OCI-LY3 (cell line): ENCODE results near the gene NEDD4L.

Source experiments
- H2AFZ ChIP-seq: fragments of 200-600, 300-600 bp; shearing (Covaris generic); 2 replicates; pipeline ENCODE4 v1.6.0; 2014; ENCODE audit warnings: antibody characterized with exemption, low read depth, low read length
- H3K27ac ChIP-seq: fragments of 200-600, 300-600 bp; sonication (generic); 2 replicates; pipeline ENCODE4 v1.5.1; 2014; ENCODE audit warnings: mild to moderate bottlenecking, low read length, moderate library complexity, mixed read lengths
- H3K27me3 ChIP-seq: fragments of 200-600, 300-600 bp; sonication (generic); 2 replicates; pipeline ENCODE4 v1.6.1; 2014; ENCODE audit warnings: low read depth, low read length, mixed read lengths
- H3K36me3 ChIP-seq: fragments of 200-600, 300-600 bp; sonication (generic); replicated peaks from 2 replicates; pipeline ENCODE3; 2014; ENCODE audit warnings: low read depth, low read length, mixed read lengths
- H3K4me1 ChIP-seq: fragments of 300-600, 200-600 bp; sonication (generic); 2 replicates; pipeline ENCODE4 v1.6.1; 2014; ENCODE audit warnings: low read length, mixed read lengths
- H3K4me2 ChIP-seq: fragments of 200-600, 300-600 bp; sonication (generic); 2 replicates; pipeline ENCODE4 v1.6.1; 2014; ENCODE audit warnings: low read length, mixed read lengths
- H3K4me3 ChIP-seq: fragments of 300-600, 200-600 bp; sonication (generic); 2 replicates; pipeline ENCODE4 v1.5.1; 2014; ENCODE audit warnings: antibody characterized with exemption, mild to moderate bottlenecking, low read length, moderate library complexity
- H3K79me2 ChIP-seq: fragments of 300-600, 200-600 bp; shearing (Covaris generic); 2 replicates; pipeline ENCODE4 v1.6.1; 2014; ENCODE audit warnings: mild to moderate bottlenecking, low read length, mixed read lengths
- H3K9ac ChIP-seq: fragments of 300-600, 200-600 bp; shearing (Covaris generic); 2 replicates; pipeline ENCODE4 v1.6.0; 2014; ENCODE audit warnings: mild to moderate bottlenecking, low read length, moderate library complexity
- H3K9me3 ChIP-seq: fragments of 200-600, 300-600 bp; shearing (Covaris generic); 2 replicates; pipeline ENCODE4 v1.6.1; 2014; ENCODE audit warnings: low read length, mixed read lengths; ENCODE audit not compliant: insufficient read depth
- H4K20me1 ChIP-seq: fragments of 200-600, 300-600 bp; sonication (generic); 2 replicates; pipeline ENCODE4 v1.6.1; 2016; ENCODE audit warnings: low read length, mixed read lengths; ENCODE audit not compliant: insufficient read depth
- CTCF ChIP-seq: fragments of 200-600, 300-600 bp; sonication (generic); IDR thresholded peaks from 2 replicates; pipeline ENCODE4 v1.5.1; 2014; ENCODE audit warnings: antibody characterized with exemption, low read length, low read depth
- EZH2phosphoT487 ChIP-seq: fragments of 200-600 bp; shearing (Covaris generic); IDR thresholded peaks from 2 replicates; pipeline ENCODE4 v1.6.1; 2018; ENCODE audit warnings: antibody characterized with exemption, mixed run types, low read depth

NEDD4L gene

GRCh38 chr18:58038063-58038462 lies 6.0 kb upstream of the NEDD4L start:
- H3K4me2 ChIP-seq = peak overlapping the region; percentile 66

GRCh38 chr18:58041633-58042032 lies 2.4 kb upstream of the NEDD4L start:
- Histone ChIP-seq H3K27me3 (no peaks in the 10 kb centered on the region), H3K4me2 (no peak overlapping the region; the same call in 1 of the 2 replicates), H4K20me1 (peaks cover 9% of the 10 kb centered on the region), H3K9ac (no peak overlapping the region), H3K4me1 (peaks cover 50% of the 10 kb centered on the region), H3K79me2 (peaks cover 23% of the 10 kb centered on the region), H2AFZ (no peak overlapping the region), H3K36me3 (no peaks in the 10 kb centered on the region), H3K4me3 (no peak overlapping the region), H3K9me3 (no peaks in the 10 kb centered on the region), H3K27ac (no peak overlapping the region)
- TF ChIP-seq EZH2phosphoT487 (no peak), CTCF (no peak)

More at GRCh38 chr18:58038063-58038462, 6.0 kb upstream of the NEDD4L start:
- Histone ChIP-seq H3K27ac (peak overlapping the region; percentile 68), H3K79me2 (no peaks in the 10 kb centered on the region), H3K27me3 (0 out of 2 replicates have a peak, but pooled peaks cover 6% of the 10 kb centered on the region), H3K4me3 (peak overlapping the region; percentile 40), H2AFZ (peak overlapping the region; percentile 75), H3K9me3 (no peaks in the 10 kb centered on the region), H3K36me3 (no peaks in the 10 kb centered on the region), H3K9ac (peak overlapping the region; percentile 54), H3K4me1 (peaks cover 40% of the 10 kb centered on the region), H4K20me1 (no peaks in the 10 kb centered on the region)
- no peak for TF ChIP-seq CTCF

- Histone ChIP-seq H4K20me1 (peaks cover 21% of the 10 kb centered on the region), H2AFZ (peak overlapping the region; percentile 31), H3K9me3 (no peaks in the 10 kb centered on the region), H3K36me3 (no peaks in the 10 kb centered on the region), H3K27ac (no peak overlapping the region), H3K4me1 (peaks cover 42% of the 10 kb centered on the region), H3K79me2 (peaks cover 36% of the 10 kb centered on the region), H3K27me3 (no peaks in the 10 kb centered on the region), H3K4me3 (peak overlapping the region; percentile 82), H3K4me2 (peak overlapping the region; percentile 82), H3K9ac (peak overlapping the region; percentile 73)
- TF ChIP-seq EZH2phosphoT487 (no peak), CTCF (no peak)
Measured at GRCh38 chr18:58042826-58043490, 1.1 kb upstream of the NEDD4L start.

DNA sequence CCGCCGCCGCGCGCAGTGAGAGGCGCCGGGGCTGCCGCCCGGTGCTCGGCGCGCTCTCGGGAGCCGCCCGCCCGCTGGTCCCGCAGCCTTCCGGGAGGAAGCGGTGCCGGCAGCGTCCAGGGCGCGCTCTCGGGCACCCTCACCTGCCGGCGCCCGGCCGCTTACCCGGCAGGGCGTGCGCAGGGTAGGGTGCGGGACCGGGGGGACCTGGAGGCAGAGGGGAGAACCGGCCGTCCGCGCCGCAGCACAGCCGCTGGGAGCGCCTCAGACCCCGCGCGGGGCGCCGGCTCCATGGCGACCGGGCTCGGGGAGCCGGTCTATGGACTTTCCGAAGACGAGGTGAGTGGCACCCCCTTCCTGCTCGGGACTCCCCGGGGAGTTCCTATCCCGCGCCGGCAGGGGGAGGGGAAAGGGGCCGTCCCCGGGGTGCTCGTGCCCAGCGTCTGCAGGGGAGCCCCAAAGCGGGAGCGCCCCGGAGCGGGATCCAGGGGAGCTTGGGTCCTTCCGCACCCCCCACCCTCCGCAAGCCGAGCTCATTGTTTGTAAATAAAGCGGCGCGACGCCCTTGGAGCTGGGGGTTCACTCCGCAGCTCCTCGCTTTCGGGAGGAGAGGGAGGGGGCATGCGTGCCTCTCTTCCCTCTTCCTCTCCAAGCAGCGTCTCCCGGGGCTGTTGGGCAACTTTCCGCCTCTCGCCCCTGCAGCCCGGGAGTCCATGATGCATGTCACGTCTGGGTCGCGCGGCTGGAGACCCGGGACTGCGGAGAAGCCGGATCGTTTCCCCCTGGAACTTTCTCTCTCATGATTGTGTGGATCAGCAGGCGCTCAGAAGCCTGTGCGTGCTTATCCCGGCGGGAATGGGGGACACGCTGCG lies 580 bp downstream of the NEDD4L start:
- H3K4me3 ChIP-seq = peak overlapping the region; percentile 82
- H3K9me3 ChIP-seq = no peaks in the 10 kb centered on the region
- peak overlapping the region; percentile 66 for H3K27ac ChIP-seq
- H3K79me2 ChIP-seq = peaks cover 52% of the 10 kb centered on the region
- peaks cover 34% of the 10 kb centered on the region for H3K4me1 ChIP-seq
- peak overlapping the region; percentile 81 for H3K4me2 ChIP-seq
- H3K36me3 ChIP-seq = no peaks in the 10 kb centered on the region
- H3K9ac ChIP-seq = peak overlapping the region; percentile 73
- peaks cover 35% of the 10 kb centered on the region for H4K20me1 ChIP-seq
- TF ChIP-seq CTCF = peak; percentile 20
- no peak for TF ChIP-seq EZH2phosphoT487
- peak overlapping the region; percentile 35; the same call in 1 of the 2 replicates for H2AFZ ChIP-seq
- H3K27me3 ChIP-seq = no peaks in the 10 kb centered on the region
